Fibroblast of villous mesenchyme (primary cell): ENCODE measurements around the gene ZNF521. TPM values are rescaled to one million over a fixed set of nuclear protein-coding genes. Genes with fewer than 3 reads are reported as not detected.
A peak's percentile ranks its signal among the peaks of the same experiment; 100 is the strongest.

Experiments used
- DNase-seq: peaks from one replicate; pipeline ENCODE4 v3.0.0-alpha.2; 2010; ENCODE audit warnings: low read depth
- H3K4me3 ChIP-seq: 2 replicates; pipeline ENCODE4 v1.5.1; 2011; ENCODE audit warnings: low read depth, mild to moderate bottlenecking, low read length
- total RNA-seq: library from RNA; depleted of rRNA; stranded (reverse); fragments of >200 nt; gene quantifications from 2 replicates; pipeline ENCODE4 v1.2.3, GENCODE V29; 2012
- TF ChIP-seq, protein P1 (sequence below): IDR thresholded peaks from 2 replicates; pipeline ENCODE4 v1.5.1; 2012; ENCODE audit warnings: low read depth, mild to moderate bottlenecking, low read length; ENCODE audit not compliant: insufficient read depth

Gene ZNF521
- total RNA-seq, 1 donor: 4.7 TPM

DNA sequence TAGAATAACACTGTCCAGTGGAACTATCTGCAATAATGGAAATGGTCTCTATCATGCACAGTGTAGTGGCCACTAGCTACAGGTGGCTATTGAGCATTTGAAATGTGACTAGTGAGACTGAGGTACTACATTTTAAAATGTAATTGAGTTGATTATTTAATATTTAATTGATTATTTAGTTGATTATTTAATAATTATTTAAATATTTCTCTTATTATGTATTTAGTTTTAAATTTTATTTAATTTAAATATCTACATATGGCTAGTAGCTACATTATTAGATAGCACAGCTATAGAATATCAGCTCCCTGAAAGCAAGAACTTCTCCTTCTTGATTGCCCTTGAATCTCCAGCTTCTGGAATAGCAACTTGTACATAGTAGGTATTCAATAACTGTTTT is 12.8 kb upstream of the ZNF521 start:
- H3K4me3 ChIP-seq: no peak overlapping the region
- TF ChIP-seq, protein P1, sequence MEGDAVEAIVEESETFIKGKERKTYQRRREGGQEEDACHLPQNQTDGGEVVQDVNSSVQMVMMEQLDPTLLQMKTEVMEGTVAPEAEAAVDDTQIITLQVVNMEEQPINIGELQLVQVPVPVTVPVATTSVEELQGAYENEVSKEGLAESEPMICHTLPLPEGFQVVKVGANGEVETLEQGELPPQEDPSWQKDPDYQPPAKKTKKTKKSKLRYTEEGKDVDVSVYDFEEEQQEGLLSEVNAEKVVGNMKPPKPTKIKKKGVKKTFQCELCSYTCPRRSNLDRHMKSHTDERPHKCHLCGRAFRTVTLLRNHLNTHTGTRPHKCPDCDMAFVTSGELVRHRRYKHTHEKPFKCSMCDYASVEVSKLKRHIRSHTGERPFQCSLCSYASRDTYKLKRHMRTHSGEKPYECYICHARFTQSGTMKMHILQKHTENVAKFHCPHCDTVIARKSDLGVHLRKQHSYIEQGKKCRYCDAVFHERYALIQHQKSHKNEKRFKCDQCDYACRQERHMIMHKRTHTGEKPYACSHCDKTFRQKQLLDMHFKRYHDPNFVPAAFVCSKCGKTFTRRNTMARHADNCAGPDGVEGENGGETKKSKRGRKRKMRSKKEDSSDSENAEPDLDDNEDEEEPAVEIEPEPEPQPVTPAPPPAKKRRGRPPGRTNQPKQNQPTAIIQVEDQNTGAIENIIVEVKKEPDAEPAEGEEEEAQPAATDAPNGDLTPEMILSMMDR: no peak
- DNase-seq: no peak

DNA sequence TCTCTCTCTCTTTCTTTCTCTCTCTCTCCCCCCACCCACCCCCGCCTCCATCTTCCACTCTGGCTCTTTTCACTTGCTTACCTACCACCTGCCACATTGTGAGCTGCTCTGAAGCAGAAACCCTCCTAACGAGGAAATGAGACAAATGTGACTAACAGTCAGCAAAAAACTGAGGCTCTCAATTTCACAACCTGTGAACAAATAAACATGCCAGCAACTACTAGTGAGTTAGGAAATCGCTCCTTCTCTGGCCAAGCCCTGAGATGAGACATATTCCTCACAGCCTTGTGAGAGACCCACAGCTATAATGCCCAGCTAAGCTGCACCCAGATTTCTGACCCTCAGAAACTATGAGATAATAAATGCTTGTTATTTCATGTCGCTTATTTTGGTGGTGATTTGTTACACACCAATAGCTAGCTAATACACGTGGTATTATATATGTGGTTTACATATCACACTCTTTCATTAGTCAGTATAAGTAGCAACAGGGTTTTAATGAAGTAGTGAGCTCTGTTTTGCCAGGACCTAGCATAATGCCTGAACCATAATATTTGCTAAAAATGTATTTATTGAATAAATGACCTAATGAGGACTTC is 8.4 kb upstream of the ZNF521 start:
- no peak overlapping the region for H3K4me3 ChIP-seq
- peak; percentile 7 for DNase-seq
- TF ChIP-seq, protein P1: no peak

DNA sequence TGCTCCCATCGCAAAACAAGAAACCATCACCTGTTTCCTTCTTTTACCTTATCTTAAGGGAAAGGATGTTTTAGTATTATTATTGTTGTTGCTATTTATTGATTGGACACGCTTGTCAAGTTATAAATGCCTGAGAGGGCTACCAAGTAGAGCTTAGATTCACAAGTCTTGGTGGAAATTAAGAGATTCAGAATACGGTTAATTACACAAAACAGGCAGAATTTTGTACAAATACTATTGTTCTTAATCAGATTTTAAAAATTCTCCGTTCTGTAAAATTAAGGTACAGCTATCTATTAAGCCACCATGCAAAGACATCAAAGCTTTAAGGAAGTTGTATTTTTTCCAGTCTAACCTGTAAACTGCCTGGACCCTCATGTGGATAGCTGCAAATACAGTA is 1.1 kb upstream of the ZNF521 start:
- DNase-seq: no peak
- TF ChIP-seq, protein P1: no peak
- H3K4me3 ChIP-seq: no peak overlapping the region

DNA sequence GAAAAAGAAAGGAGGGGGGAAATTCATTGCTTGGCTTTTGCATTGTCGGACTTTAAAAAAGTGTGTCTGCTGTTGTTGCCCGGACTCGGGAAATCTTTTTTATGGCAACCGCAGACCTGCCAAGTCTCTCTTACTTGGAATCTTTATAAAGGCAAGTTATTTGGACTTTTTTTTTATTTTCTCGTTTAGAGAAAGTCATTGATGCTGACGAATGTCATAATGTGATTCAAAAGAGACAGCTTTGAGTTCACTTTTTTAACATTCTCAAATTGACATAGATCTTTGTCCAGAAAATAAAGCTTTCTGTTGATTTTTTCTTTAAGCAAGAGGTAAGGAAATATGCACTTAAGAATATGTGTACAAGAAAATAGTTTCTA is 651 bp upstream of the ZNF521 start:
- peak overlapping the region; percentile 51 for H3K4me3 ChIP-seq
- TF ChIP-seq, protein P1: no peak
- no peak for DNase-seq

GRCh38 chr18:25351280-25351775 is 638 bp downstream of the ZNF521 start:
- no peak for DNase-seq
- peak overlapping the region; percentile 72 for H3K4me3 ChIP-seq
- TF ChIP-seq, protein P1: no peak

- TF ChIP-seq, protein P1: no peak
- peak; percentile 54 for DNase-seq
- H3K4me3 ChIP-seq: peak overlapping the region; percentile 72
These were observed 1.3 kb downstream of the ZNF521 start for GRCh38 chr18:25350489-25351251.
